ENCODE results near the gene GNE.

- TF ChIP-seq CTCF (IDR thresholded peaks at IDR 0.05) (no peak), EZH2 (IDR thresholded peaks at IDR 0.05) (no peak)
Measured at GRCh38 chr9:36192196-36192595, 66.1 kb downstream of the GNE start.

All from neural progenitor cell (in vitro differentiated cells).